Muscle of back (tissue), 11 donors: Measurements from ENCODE around the gene RSPO1. TPM values are rescaled to one million over a fixed set of nuclear protein-coding genes. Genes with fewer than 3 reads are reported as not detected.

ENCODE experiments used
- DNase-seq, 3 donors: peaks; one replicate each; pipeline versions ENCODE4 v3.0.0 to v3.0.0-alpha.2; 2013
- polyA plus RNA-seq, 10 donors: library from polyadenylated mRNA; unstranded; fragments of 120-200 nt; gene quantifications; one replicate each; pipeline ENCODE4 v1.2.1, GENCODE V29; 2013; ENCODE audit not compliant: insufficient read length in 10 of 10

RSPO1 gene
- polyA plus RNA-seq, 10 donors, result 0.09 to 2.8 (median 0.16) TPM; not detected in 5

DNA sequence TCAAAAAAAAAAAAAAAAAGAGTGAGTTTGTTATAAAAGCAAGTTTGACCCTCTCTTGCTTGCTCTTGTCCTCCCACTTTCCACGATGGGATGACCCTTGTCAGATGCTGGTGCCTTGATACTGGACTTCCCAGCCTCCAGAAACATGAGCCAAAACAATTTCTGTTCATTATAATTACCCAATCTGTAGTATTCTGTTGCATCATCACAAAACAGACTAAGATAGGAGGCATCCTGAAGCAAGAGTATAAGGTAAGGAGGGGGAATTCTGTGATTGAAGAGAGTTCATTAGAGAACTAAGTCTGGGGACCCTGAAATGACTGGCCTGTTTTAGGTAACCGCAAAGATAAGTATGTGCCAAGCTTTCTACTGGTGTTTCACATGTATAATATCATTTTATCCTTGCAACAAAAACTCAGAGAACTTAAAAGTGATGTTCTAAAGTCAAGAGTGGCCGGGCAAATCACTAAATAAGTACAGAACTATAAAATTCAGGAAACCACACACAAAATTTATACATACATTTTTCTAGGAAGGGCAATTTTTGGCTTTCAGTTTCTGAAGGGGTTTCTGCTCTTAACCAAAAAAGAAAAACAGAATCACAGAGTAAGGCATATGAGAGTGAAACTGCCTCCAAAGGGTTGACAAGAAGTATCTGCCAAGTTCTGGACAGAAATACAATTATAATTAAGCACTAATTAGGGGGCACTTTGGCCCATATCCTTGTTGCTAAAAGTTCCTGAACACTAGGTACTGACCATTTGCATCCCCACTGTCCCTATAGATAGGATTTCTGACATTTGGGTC is 64.0 kb downstream of the RSPO1 start:
- DNase-seq, result no peak

- no peak for DNase-seq
These were observed 67.7 kb downstream of the RSPO1 start for GRCh38 chr1:37567023-37567422.

DNA sequence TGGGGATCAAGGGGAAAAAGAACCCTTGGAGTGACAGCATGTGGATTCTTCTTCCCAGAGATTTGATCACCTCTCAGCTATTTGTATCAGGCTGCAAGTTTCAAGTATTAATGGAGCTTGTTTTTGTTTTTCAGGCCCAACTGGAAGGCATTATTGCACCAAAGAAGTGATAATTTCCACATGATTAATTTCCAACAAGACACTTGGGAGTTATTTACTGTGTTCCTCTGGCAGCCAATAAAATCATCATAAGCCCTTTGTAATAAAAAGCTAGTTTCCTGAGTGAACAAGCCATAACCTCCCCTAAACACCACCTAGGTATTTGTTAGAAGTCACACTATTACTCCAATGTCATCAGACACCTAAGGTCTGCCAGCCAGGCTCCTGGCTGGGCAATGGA is 69.8 kb downstream of the RSPO1 start:
- no peak for DNase-seq

DNA sequence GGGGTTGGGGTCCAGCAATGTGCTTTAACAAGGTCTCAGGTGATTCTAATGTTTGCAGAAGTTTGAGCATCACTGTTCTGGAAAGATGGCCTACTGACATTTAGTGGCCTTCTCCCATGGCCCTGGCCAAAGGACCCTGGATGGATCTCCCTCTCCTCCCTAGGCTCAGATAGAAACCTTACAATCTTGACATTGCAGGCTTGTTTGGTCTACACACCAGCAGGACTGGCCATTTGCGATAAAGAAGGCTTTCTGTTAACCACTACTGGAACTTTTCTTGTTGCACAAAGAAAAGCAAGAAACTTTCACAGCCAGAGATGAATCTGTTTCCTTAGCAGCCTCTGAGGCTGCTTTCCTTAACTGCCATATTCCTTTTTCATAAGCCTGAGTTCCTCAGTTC is 71.7 kb downstream of the RSPO1 start:
- no peak for DNase-seq

Other genes with a start within 250 kb of the RSPO1 start
- gene ZC3H12A, start 160.3 kb downstream of the RSPO1 start, polyA plus RNA-seq, result 1 to 10 TPM in 8 of 10 donors, under 1 TPM in 2; 0.35 to 2.3 (median 1.2) TPM
- gene MEAF6, start 120.1 kb downstream of the RSPO1 start, polyA plus RNA-seq, result 10 to 100 TPM; 38.4 to 52.0 (median 45.8) TPM
- 1 to 10 TPM; 6.9 to 9.6 (median 8.4) TPM for gene SNIP1, start 80.6 kb downstream of the RSPO1 start, polyA plus RNA-seq
- gene DNALI1, start 78.0 kb downstream of the RSPO1 start, polyA plus RNA-seq, result 10 to 100 TPM in 6 of 10 donors, 1 to 10 TPM in 4; 5.5 to 16.1 (median 10.6) TPM
- gene GNL2, start 39.0 kb downstream of the RSPO1 start, polyA plus RNA-seq, result 10 to 100 TPM; 45.9 to 60.8 (median 52.1) TPM
- 10 to 100 TPM in 5 of 10 donors, 1 to 10 TPM in 5; 5.7 to 15.7 (median 9.7) TPM for gene CDCA8, start 57.6 kb upstream of the RSPO1 start, polyA plus RNA-seq
- gene EPHA10, start 130.2 kb upstream of the RSPO1 start, polyA plus RNA-seq, result under 1 TPM in 5 of 10 donors, not detected in 5; 0.04 to 0.26 (median 0.18) TPM
- gene MANEAL, start 159.0 kb upstream of the RSPO1 start, polyA plus RNA-seq, result 1 to 10 TPM; 2.0 to 5.1 (median 3.0) TPM
- 10 to 100 TPM; 28.1 to 55.2 (median 34.3) TPM for gene C1orf122, start 172.9 kb upstream of the RSPO1 start, polyA plus RNA-seq
- gene YRDC, start 173.3 kb upstream of the RSPO1 start, polyA plus RNA-seq, result 1 to 10 TPM; 6.4 to 9.5 (median 7.7) TPM
- gene MTF1, start 224.7 kb upstream of the RSPO1 start, polyA plus RNA-seq, result 1 to 10 TPM; 4.8 to 8.0 (median 6.1) TPM